Measurements from ENCODE around the gene SBF2. TPM values are rescaled to one million over a fixed set of nuclear protein-coding genes. Genes with fewer than 3 reads are reported as not detected.

The SBF2 gene
- total RNA-seq = 25.2 and 40.0 TPM in 2 replicates

DNA sequence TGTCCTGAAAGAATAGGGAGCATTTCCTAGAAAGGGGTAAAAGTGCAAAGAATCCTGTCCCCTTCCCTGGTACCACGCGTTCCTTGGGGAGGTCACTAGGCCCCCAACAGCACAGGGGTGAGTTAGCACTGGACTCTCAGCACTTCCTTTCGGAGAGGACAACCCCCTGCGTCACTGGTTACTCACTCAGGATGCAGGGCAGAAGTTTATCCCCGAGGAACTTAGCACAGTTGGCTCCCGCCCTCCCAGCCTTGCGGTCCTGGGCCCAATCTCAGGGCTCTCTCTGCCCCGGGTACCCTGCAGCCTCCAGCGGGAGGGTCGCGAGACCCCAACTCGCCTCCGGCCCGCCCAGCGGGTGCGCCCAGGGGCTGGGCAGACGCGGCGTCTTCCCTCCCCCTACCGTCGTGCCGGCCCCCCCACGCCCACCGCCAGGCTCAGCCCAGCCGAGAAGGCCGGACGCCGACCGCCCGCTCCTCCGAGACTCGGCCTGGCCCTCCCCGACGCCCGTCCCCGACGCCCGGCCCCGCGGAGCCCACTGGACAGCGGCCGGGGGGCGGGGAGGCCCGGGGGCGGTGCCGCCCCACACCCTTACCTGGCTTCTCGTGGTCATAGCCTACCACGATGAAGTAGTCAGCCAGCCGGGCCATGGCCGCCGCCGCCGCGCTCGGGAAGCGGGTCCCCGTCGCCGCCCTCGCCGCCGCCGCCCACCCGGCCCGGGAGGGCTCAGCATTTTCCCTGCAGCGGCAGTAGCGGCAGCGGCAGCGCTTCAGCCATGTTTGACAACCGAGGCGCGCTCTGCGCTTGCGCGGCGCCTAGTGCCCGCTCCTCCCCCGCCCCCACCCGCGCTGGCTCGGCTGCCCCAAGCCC is at the start of gene SBF2:
Gene SBF2, minus strand, starts transcription at position 797 of the 867 bp plus-strand sequence. Its CDS starts 150 bp downstream, at position 647.

GRCh38 chr11:10304495-10305261 is 10.7 kb upstream of the SBF2 start, which contains the start of gene ADM:
Gene ADM (plus strand): TSS chr11:10305073. CDS start chr11:10305701, 628 bp downstream.

Other genes with a start within 250 kb of the SBF2 start
- gene ADM, start 10.9 kb upstream of the SBF2 start, total RNA-seq = 381 and 509 TPM in 2 replicates
- 2.9 and 8.4 TPM in 2 replicates for gene AMPD3, start 161.0 kb upstream of the SBF2 start, total RNA-seq
- 14.6 and 19.1 TPM in 2 replicates for gene RNF141, start 247.0 kb upstream of the SBF2 start, total RNA-seq

Data from pericardium fibroblast (primary cell).